ENCODE measurements around the gene SUSD2.
"Not testable (repeated sequence)": the region's sequence is repeated elsewhere in the genome, so short reads cannot be mapped to it uniquely, and the experiment has no call there.

The SUSD2 gene

GRCh38 chr22:24219750-24220149, 38.5 kb downstream of the SUSD2 start:
- DNase-seq, result no peak

DNA sequence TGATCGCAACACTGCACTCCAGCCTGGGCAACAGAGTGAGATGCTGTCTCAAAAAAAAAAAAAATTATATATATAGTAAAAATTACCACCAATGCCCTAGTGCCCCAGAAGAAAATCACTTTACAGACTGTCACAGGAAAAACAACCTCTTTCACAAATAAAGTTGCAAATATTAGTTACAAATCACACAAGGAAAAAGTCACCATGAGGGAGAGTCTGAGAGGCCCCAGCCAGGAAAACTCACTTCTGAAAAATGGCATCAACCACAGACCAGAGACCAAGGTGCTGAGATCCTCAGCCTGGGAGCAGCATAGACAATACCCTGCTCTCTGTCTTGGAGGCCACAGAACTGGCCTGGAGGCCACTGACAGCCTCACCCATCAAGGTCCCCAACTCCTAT, 43.2 kb downstream of the SUSD2 start:
- no peak for DNase-seq

DNA sequence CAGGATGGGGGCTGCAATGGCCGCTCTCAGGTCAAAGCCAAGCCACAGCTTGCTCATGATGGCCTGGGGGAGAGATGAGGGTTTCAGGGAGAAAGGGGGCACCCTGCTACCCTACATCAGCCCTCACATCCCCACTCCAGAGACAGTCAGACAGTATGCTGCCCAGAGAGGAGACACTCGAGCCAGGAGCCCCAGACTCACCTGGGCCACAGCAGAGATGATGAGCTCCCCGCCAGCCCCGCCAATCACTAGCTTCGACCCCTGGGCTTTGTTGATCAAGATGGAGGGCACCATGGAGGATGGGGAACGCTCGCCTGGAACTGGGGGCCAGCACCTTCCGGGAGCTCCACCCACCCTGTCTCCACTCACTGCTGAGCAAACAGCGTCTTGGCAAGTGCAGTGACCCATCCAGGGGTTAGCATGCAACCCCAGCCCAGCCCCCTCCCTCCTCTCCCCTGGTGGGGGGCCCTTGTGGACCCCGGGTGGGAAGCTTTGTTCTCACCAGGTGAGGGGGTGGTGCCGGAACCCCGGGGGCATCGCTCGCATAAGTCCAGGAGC, 43.8 kb downstream of the SUSD2 start:
- no peak for DNase-seq

GRCh38 chr22:24225951-24226350, 44.7 kb downstream of the SUSD2 start:
- DNase-seq, result no peak

DNA sequence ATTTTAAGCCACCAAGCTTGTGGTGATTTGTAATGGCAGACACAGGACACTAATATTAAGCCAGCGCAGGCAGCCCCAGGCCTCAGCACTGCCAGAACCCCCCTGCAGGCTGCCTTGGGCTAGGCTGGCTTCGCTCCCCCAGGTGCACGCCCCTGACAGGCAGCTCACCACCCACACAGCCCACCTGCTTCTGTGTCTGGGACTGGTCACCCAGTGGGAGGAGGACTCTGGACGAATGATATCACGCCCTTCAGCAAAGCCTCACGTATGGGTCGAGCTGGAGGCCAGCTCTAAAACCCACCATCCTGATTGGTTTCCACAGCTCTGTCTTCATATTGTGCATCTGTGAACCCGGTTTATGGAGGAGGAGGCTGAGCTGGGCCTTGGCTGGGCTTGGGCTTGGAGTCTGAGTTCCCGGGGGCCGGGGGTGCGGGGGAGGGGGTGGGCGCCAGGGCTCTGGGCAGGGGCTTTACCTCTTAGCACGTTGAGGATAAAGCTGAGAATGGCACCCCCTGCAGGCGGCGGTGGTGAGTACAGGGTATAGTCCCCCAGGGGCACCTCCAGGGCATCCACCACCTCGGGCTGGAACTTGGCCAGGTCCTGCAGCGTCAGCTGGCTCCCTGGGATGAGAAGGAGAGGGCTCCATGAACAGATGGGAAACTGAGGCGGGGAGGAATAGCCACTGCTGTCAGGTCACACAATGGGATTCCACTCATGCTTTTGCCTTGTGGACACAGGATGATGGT, 49.8 kb downstream of the SUSD2 start:
- DNase-seq, result no peak

- no peak for DNase-seq
These were observed 50.4 kb downstream of the SUSD2 start for GRCh38 chr22:24231706-24232105.

DNA sequence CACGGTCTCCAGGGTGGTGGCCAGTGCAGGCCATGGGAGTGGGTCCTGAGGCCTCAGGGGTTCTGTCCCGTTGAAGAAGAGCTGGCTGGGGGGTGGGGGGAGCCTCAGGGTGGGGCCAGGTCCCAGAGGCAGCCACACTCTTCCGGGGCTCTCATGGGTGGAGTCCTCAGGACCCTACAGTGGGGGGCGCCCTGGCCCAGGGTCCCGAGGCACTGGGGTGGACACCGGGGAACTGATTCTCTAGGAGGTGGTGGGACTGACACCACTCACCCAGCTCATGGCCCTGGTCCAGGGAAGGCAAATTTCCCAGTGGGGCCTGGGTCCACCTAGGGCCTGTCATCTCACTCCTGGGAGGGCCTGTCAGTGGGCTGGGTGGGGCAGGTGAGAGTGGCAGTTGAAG, 50.8 kb downstream of the SUSD2 start:
- no peak for DNase-seq

DNA sequence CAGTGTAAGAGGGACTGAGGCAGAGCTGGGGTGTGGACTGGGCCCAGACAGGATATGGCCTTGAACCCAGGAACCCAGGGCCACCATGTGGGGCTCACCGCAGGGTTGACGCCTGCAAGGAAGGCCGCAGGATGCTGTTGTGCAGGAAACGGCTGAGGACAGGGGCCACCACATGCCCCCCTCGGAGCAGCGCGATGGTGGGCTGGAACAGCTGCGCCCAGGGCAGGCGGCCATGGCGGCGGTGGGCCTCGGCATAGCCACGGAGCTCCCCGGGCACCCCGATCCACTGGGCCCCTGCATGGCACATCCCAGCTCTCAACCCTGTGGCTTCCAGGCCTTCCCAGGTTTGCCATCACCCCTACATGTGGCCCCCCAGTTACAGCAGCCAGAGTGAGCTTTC, 51.4 kb downstream of the SUSD2 start:
- DNase-seq, result no peak

DNA sequence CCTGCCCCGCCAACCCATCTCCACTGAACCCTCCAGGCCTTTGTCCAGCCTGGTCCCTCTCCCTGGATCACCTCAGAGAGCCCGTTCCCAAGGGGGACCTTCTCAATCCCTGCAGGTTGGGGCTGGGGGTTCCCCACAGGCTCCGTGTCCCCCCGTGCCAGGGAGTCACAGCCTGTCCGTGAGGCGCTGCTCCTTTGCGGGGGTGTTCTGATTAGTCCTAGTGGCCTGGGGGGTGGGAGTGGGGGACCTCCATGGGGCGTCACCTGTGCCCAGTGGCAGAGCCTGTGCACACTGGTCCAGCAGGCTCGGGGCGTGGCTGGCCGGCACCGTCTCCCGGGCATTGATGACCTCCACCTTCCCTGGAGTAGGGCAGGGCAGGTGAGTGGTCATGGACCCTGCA, 51.9 kb downstream of the SUSD2 start:
- DNase-seq, result no peak

- no peak for DNase-seq
These were observed 52.5 kb downstream of the SUSD2 start for GRCh38 chr22:24233816-24234215.

GRCh38 chr22:24235315-24235714, 54.0 kb downstream of the SUSD2 start:
- DNase-seq, result no peak

GRCh38 chr22:24236656-24237055, 55.4 kb downstream of the SUSD2 start:
- DNase-seq, result no peak

- not testable (repeated sequence) for DNase-seq
These were observed 56.9 kb downstream of the SUSD2 start for GRCh38 chr22:24238101-24238694.

Data from DMS79 (cell line).